IMR-90 (cell line): Measurements from ENCODE around the gene TNS3. TPM values are rescaled to one million over a fixed set of nuclear protein-coding genes. Genes with fewer than 3 reads are reported as not detected.

Source experiments
- ATAC-seq: fragments of 200-7000 bp; cut with Tn5 transposase; 2 replicates; pipeline ENCODE4 v1.9.1; 2020; ENCODE audit warnings: low read depth, mild to moderate bottlenecking, moderate library complexity
- BruUV-seq: library from RNA; stranded (reverse); fragments of 400-500 nt; replicated peaks from 2 replicates; lab custom pipeline; 2021; lab: Mats Ljungman, UMichigan
- CTCF ChIA-PET: fragments of 300-600 bp; formaldehyde crosslinking; extraction: SDS; loops from one replicate; lab custom pipeline; 2021; ENCODE audit warnings: antibody characterized with exemption; lab: Yijun Ruan, JAX
- POLR2A ChIA-PET: fragments of 300-600 bp; sonication (Branson Sonifier 250); formaldehyde crosslinking; loops from one replicate; lab custom pipeline; 2022; ENCODE audit warnings: antibody characterized with exemption; ENCODE audit not compliant: unreplicated experiment; lab: Charles Lee
- DNase-seq: peaks from one replicate; pipeline ENCODE4 v3.0.0; 2013
- H2AFZ ChIP-seq: replicated peaks from 2 replicates; pipeline ENCODE3; 2013; ENCODE audit warnings: low read length, mild to moderate bottlenecking; ENCODE audit not compliant: poor library complexity
- H2AK5ac ChIP-seq: 2 replicates; pipeline ENCODE4 v1.6.1; 2013; ENCODE audit warnings: low read depth, low read length, inconsistent platforms
- H2AK9ac ChIP-seq: replicated peaks from 2 replicates; pipeline ENCODE3; 2013; ENCODE audit warnings: mild to moderate bottlenecking, low read depth, low read length, moderate library complexity; ENCODE audit not compliant: poor library complexity
- H2BK120ac ChIP-seq: 2 replicates; pipeline ENCODE4 v1.6.1; 2013; ENCODE audit warnings: low read depth, low read length, inconsistent platforms
- H2BK15ac ChIP-seq: 3 replicates; pipeline ENCODE4 v1.6.1; 2013; ENCODE audit warnings: low read depth, low read length, inconsistent platforms
- H2BK20ac ChIP-seq: 2 replicates; pipeline ENCODE4 v1.6.1; 2013; ENCODE audit warnings: low read depth, mild to moderate bottlenecking, inconsistent platforms, low read length, moderate library complexity
- H2BK5ac ChIP-seq: 2 replicates; pipeline ENCODE4 v1.6.1; 2013; ENCODE audit warnings: mild to moderate bottlenecking, low read depth, low read length, inconsistent platforms; ENCODE audit not compliant: poor library complexity, severe bottlenecking
- H3K14ac ChIP-seq: replicated peaks from 2 replicates; pipeline ENCODE4 v1.6.1; 2013; ENCODE audit warnings: low read depth, low read length, inconsistent platforms
- H3K18ac ChIP-seq: 2 replicates; pipeline ENCODE4 v1.6.1; 2013; ENCODE audit warnings: low read depth, low read length, control low read depth
- H3K23ac ChIP-seq: 2 replicates; pipeline ENCODE4 v1.6.1; 2013; ENCODE audit warnings: low read depth, low read length, inconsistent platforms
- H3K27ac ChIP-seq: 2 replicates; pipeline ENCODE4 v1.5.1; 2013; ENCODE audit warnings: mild to moderate bottlenecking, control low read depth, low read length; ENCODE audit not compliant: insufficient read depth
- H3K27me3 ChIP-seq: 2 replicates; pipeline ENCODE4 v1.6.1; 2013; ENCODE audit warnings: low read length; ENCODE audit not compliant: control insufficient read depth, insufficient read depth
- H3K36me3 ChIP-seq: 2 replicates; pipeline ENCODE4 v1.6.1; 2013; ENCODE audit warnings: low read length, mixed read lengths; ENCODE audit not compliant: control insufficient read depth, insufficient read depth
- H3K4ac ChIP-seq: 2 replicates; pipeline ENCODE4 v1.6.1; 2013; ENCODE audit warnings: low read depth, low read length, inconsistent platforms
- H3K4me1 ChIP-seq: 2 replicates; pipeline ENCODE4 v1.6.1; 2013; ENCODE audit warnings: low read length, mixed read lengths; ENCODE audit not compliant: control insufficient read depth, insufficient read depth
- H3K4me2 ChIP-seq: 2 replicates; pipeline ENCODE4 v1.6.1; 2013; ENCODE audit warnings: low read depth, mild to moderate bottlenecking, control low read depth, low read length, moderate library complexity
- H3K4me3 ChIP-seq: 2 replicates; pipeline ENCODE4 v1.5.1; 2013; ENCODE audit warnings: low read depth, mild to moderate bottlenecking, control low read depth, low read length, moderate library complexity; ENCODE audit not compliant: insufficient read depth
- H3K56ac ChIP-seq: 2 replicates; pipeline ENCODE4 v1.6.1; 2013; ENCODE audit warnings: low read length, inconsistent platforms; ENCODE audit not compliant: insufficient read depth; ENCODE audit errors: extremely low read depth
- H3K79me1 ChIP-seq, 2 experiments: 2 replicates each; pipeline ENCODE4 v1.6.1; 2013; ENCODE audit warnings: low read length in 2 of 2, inconsistent platforms in 1 of 2, low read depth in 1 of 2
- H3K9ac ChIP-seq: 2 replicates; pipeline ENCODE4 v1.6.1; 2013; ENCODE audit warnings: low read depth, low read length, control low read depth
- H3K9me1 ChIP-seq: 2 replicates; pipeline ENCODE4 v1.6.1; 2013; ENCODE audit warnings: low read length, inconsistent platforms; ENCODE audit not compliant: insufficient read depth
- H3K9me3 ChIP-seq: 2 replicates; pipeline ENCODE4 v1.6.1; 2013; ENCODE audit warnings: low read length; ENCODE audit not compliant: control insufficient read depth, insufficient read depth
- H4K20me1 ChIP-seq: 2 replicates; pipeline ENCODE4 v1.6.1; 2013; ENCODE audit warnings: low read length, inconsistent platforms; ENCODE audit not compliant: insufficient read depth
- H4K5ac ChIP-seq: 2 replicates; pipeline ENCODE4 v1.6.1; 2013; ENCODE audit warnings: mild to moderate bottlenecking, low read depth, low read length, control low read depth
- H4K8ac ChIP-seq, 2 experiments: 2 replicates each; pipeline ENCODE4 v1.6.1; 2013; ENCODE audit warnings: low read depth in 2 of 2, low read length in 2 of 2, control low read depth in 1 of 2, inconsistent platforms in 1 of 2
- H4K91ac ChIP-seq: 2 replicates; pipeline ENCODE4 v1.6.1; 2013; ENCODE audit warnings: low read depth, low read length, inconsistent platforms; ENCODE audit not compliant: insufficient read depth
- CEBPB ChIP-seq: IDR thresholded peaks from 2 replicates; pipeline ENCODE4 v1.6.1; 2012; ENCODE audit warnings: low read depth, low read length, improper control_type of control experiment
- CHD1 ChIP-seq: IDR thresholded peaks from 2 replicates; pipeline ENCODE4 v1.6.1; 2012; ENCODE audit warnings: low read depth, low read length, improper control_type of control experiment
- ELK1 ChIP-seq: fragments of 150-350 bp; IDR thresholded peaks from 2 replicates; pipeline ENCODE4 v1.6.1; 2016; ENCODE audit warnings: low read depth, mild to moderate bottlenecking, low read length, moderate library complexity, borderline replicate concordance
- FOS ChIP-seq: fragments of 150-350 bp; IDR thresholded peaks from 2 replicates; pipeline ENCODE4 v1.6.1; 2016; ENCODE audit warnings: low read depth, low read length
- MAFK ChIP-seq: IDR thresholded peaks from 2 replicates; pipeline ENCODE4 v1.6.1; 2012; ENCODE audit warnings: low read depth, low read length, improper control_type of control experiment
- MXI1 ChIP-seq: IDR thresholded peaks from 2 replicates; pipeline ENCODE4 v1.6.1; 2012; ENCODE audit warnings: low read depth, mild to moderate bottlenecking, low read length, moderate library complexity, borderline replicate concordance
- NFE2L2 ChIP-seq: fragments of 150-350 bp; IDR thresholded peaks from 2 replicates; pipeline ENCODE4 v1.6.1; 2016; ENCODE audit warnings: low read depth, mild to moderate bottlenecking, low read length
- POLR2A ChIP-seq: IDR thresholded peaks from 2 replicates; pipeline ENCODE4 v1.6.1; 2012; ENCODE audit warnings: mild to moderate bottlenecking, low read depth, low read length
- RAD21 ChIP-seq: IDR thresholded peaks from 2 replicates; pipeline ENCODE4 v1.6.1; 2012; ENCODE audit warnings: low read length, improper control_type of control experiment
- RCOR1 ChIP-seq: IDR thresholded peaks from 2 replicates; pipeline ENCODE4 v1.6.1; 2012; ENCODE audit warnings: mild to moderate bottlenecking, low read length, improper control_type of control experiment; ENCODE audit not compliant: insufficient replicate concordance
- RFX5 ChIP-seq: IDR thresholded peaks from 2 replicates; pipeline ENCODE4 v1.8.0; 2012; ENCODE audit warnings: low read depth, mild to moderate bottlenecking, low read length, moderate library complexity
- SMC3 ChIP-seq: fragments of 150-350 bp; IDR thresholded peaks from 2 replicates; pipeline ENCODE4 v1.6.1; 2016; ENCODE audit warnings: low read depth, mild to moderate bottlenecking, antibody characterized with exemption, low read length, moderate library complexity
- USF2 ChIP-seq: fragments of 150-350 bp; IDR thresholded peaks from 2 replicates; pipeline ENCODE4 v1.6.1; 2017; ENCODE audit warnings: mild to moderate bottlenecking, antibody characterized with exemption, low read length, low read depth
- WGBS, 2 experiments: methylation state at CpG; one replicate each; pipeline versions ENCODE4 v1.1.5 to v1.1.7; 2013; ENCODE audit warnings: missing lambda C conversion rate in 2 of 2; ENCODE audit not compliant: insufficient read length in 1 of 2; ENCODE audit errors: extremely low coverage in 2 of 2; 5-methylcytosine and 5-hydroxymethylcytosine counted together
- dilution Hi-C: fragments of 300-500 bp; cut with HindIII; formaldehyde crosslinking; loops from one replicate; pipeline ENCODE4 v1.14.3; 2018; ENCODE audit warnings: low sequenced_read_pairs; ENCODE audit not compliant: unreplicated experiment
- in situ Hi-C: fragments of 300-500 bp; cut with MboI; formaldehyde crosslinking; loops from 3 replicates; pipeline ENCODE4 v1.14.3; 2019; ENCODE audit warnings: low sequenced_read_pairs, inconsistent platforms, mixed read lengths
- intact Hi-C: fragments of 100-400 bp; cut with micrococcal nuclease; formaldehyde crosslinking; loops from 2 replicates; pipeline ENCODE4 v1.10.0; 2022
- polyA plus RNA-seq, 3 experiments: library from polyadenylated mRNA; depleted of rRNA; stranded (reverse); fragments of >200 nt; gene quantifications; 2 replicates each; pipeline ENCODE4 v1.2.3, GENCODE V29; 2012; ENCODE audit warnings: low replicate concordance in 1 of 3
- total RNA-seq: library from RNA; depleted of rRNA; stranded (reverse); fragments of >200 nt; gene quantifications from 2 replicates; pipeline ENCODE4 v1.2.3, GENCODE V29; 2012
- TF ChIP-seq, protein P1 (sequence below): conservative IDR thresholded peaks from 2 replicates; pipeline ENCODE4 v1.5.1; 2012; ENCODE audit warnings: mild to moderate bottlenecking, low read depth, low read length, improper control_type of control experiment

Gene TNS3
- total and polyA plus RNA-seq, 2 of the 4 experiments (the other 2 are of a cell fraction): 64.3 to 79.2 TPM

DNA sequence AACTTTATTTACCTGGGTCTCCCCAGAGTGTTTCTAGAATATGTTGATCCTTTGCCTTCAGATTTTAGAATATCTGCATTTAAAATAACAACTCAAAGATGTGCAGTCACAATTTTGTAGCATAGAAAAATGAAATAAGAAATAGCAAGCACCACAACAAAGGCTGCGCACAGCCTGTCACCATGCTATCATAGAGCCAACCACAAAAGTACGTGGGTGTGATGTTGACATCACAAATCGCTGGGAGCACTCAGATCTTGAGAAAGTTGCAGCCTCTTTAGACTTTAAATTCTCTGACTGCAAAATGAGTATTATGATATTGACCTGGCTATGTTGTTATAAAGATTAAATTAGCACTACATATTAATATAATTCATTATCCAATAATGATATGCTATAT lies 177.9 kb downstream of the TNS3 start:
- Histone ChIP-seq H2BK15ac (no peak overlapping the region), H2BK120ac (no peak overlapping the region), H3K27me3 (no peaks in the 10 kb centered on the region), H3K9me1 (peaks cover 28% of the 10 kb centered on the region; the same call in 1 of the 2 replicates), H3K23ac (no peak overlapping the region), H2BK20ac (no peak overlapping the region), H3K79me1 (peaks cover 23 to 81% of the 10 kb centered on the region in 2 experiments), H4K20me1 (peaks cover 41% of the 10 kb centered on the region; the same call in 1 of the 2 replicates), H3K18ac (no peak overlapping the region), H3K4me2 (no peak overlapping the region), H3K27ac (no peak overlapping the region), H4K5ac (no peak overlapping the region), H2AFZ (no peak overlapping the region), H3K9ac (no peak overlapping the region), H3K4ac (no peak overlapping the region), H3K4me1 (peaks cover 15% of the 10 kb centered on the region), H4K91ac (no peak overlapping the region), H3K56ac (no peak overlapping the region), H3K36me3 (peaks cover 61% of the 10 kb centered on the region), H3K4me3 (no peak overlapping the region), H2AK9ac (no peak overlapping the region), H3K14ac (no peak overlapping the region), H3K9me3 (no peaks in the 10 kb centered on the region), H2AK5ac (no peak overlapping the region), H4K8ac (no peak overlapping the region), H2BK5ac (no peak overlapping the region)
- POLR2A ChIA-PET: no interaction called here
- TF ChIP-seq CEBPB: no peak
- no peak for TF ChIP-seq RFX5
- TF ChIP-seq ELK1: no peak
- TF ChIP-seq MAFK: no peak
- TF ChIP-seq, protein P1, sequence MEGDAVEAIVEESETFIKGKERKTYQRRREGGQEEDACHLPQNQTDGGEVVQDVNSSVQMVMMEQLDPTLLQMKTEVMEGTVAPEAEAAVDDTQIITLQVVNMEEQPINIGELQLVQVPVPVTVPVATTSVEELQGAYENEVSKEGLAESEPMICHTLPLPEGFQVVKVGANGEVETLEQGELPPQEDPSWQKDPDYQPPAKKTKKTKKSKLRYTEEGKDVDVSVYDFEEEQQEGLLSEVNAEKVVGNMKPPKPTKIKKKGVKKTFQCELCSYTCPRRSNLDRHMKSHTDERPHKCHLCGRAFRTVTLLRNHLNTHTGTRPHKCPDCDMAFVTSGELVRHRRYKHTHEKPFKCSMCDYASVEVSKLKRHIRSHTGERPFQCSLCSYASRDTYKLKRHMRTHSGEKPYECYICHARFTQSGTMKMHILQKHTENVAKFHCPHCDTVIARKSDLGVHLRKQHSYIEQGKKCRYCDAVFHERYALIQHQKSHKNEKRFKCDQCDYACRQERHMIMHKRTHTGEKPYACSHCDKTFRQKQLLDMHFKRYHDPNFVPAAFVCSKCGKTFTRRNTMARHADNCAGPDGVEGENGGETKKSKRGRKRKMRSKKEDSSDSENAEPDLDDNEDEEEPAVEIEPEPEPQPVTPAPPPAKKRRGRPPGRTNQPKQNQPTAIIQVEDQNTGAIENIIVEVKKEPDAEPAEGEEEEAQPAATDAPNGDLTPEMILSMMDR: no peak
- no peak for TF ChIP-seq SMC3
- TF ChIP-seq RAD21: no peak
- no peak for TF ChIP-seq MXI1
- no peak for TF ChIP-seq USF2
- TF ChIP-seq RCOR1: no peak
- no peak for TF ChIP-seq NFE2L2
- no peak for TF ChIP-seq POLR2A
- no peak for TF ChIP-seq FOS
- TF ChIP-seq CHD1: no peak
- CTCF ChIA-PET: no interaction called here
- no TSS peak for BruUV-seq
- ATAC-seq (no peak), DNase-seq (peak; percentile 53)
- dilution Hi-C loops: no loop called here
- WGBS, 2 experiments: no CpG with 5 or more reads among the region's 3 CpGs
- intact Hi-C loops: no loop called here
- in situ Hi-C loops: no loop called here
